Left hindlimb (tissue), 1 donor: ENCODE measurements around the gene COX7A1.
"Not testable (repeated sequence)": the region's sequence is repeated elsewhere in the genome, so short reads cannot be mapped to it uniquely, and the experiment has no call there.

ENCODE experiments used
- DNase-seq: peaks from one replicate; pipeline ENCODE4 v3.0.0-alpha.2; 2018

Gene COX7A1

GRCh38 chr19:36141039-36141927, 11.0 kb downstream of the COX7A1 start:
- peak; percentile 84 for DNase-seq

- DNase-seq: peak; percentile 80
These were observed 11.8 kb downstream of the COX7A1 start for GRCh38 chr19:36140304-36141038.

GRCh38 chr19:36139473-36140303, 12.6 kb downstream of the COX7A1 start, which contains the start of gene CAPNS1:
CAPNS1 (plus strand) TSS chr19:36140066; CDS start chr19:36141012, 946 bp downstream.
- peak; percentile 98 for DNase-seq

DNA sequence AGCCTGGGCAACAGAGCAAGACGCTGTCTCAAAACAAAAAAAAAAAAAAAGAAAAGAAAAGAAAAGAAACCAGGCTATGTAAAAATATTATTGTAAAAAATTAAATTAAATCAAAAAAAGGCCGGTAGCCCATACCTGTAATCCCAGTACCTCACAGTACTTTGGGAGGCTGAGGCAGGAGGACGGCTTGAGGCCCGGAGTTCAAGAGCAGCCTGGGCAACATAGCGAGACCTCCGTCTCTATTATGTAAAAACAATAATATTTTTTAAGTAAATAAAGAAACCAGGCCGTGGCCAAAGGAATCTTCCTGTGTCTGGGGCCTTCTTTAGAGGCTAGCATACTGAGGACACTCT, 13.2 kb downstream of the COX7A1 start:
- no peak for DNase-seq

- no peak for DNase-seq
These were observed 15.1 kb downstream of the COX7A1 start for GRCh38 chr19:36136964-36137686.

DNA sequence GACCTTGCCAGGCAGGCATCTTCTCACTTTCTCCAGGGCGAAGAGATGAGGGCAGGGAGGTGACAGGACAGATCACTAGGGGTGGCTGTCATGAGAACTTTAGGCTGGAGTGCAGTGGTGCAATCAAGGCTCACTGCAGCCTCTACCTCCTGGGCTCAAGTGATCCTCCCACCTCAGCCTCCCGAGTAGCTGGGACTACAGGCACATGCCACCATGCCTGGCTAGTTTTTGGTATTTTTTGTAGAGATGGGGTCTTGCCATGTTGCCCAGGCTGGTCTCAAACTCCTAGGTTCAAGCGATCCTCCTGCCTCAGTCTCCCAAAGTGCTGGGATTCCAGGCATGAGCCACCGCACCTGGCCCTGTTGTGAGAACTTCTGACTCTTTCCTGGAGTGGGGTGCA, 17.4 kb downstream of the COX7A1 start:
- not testable (repeated sequence) for DNase-seq

DNA sequence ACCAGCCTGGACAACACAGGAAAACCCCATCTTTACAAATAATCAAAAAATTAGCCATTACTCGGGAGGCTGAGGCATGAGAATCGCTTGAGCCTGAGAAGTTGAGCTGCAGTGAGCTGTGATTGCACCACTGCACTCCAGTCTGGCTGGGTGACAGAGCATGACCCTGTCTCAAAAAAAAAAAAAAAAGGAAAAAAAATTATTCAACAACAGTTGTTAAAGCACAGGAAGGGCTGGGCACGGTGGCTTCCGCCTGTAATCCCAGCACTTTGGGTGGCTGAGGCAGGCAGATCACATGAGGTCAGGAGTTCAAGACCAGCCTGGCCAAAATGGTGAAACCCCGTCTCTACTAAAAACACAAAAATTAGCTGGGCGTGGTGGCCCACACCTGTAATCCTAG, 21.0 kb downstream of the COX7A1 start:
- not testable (repeated sequence) for DNase-seq

DNA sequence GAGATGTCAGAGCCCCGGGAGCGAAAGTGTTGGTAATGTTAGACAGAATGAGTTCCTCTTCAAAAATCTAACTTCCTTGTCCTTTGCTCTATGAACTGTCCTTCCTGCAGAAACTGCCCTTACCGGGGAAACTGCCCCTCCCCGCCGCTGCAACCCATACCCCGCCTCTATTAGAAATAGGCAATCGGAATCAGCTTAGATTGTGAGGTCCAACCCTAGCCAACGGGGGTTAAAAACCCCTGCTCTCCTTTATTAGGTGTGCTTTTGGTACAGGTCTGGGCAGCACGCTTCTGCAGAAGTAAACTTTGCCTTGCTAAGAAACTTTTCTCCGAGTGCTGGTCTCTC, 23.9 kb downstream of the COX7A1 start:
- no peak for DNase-seq

DNA sequence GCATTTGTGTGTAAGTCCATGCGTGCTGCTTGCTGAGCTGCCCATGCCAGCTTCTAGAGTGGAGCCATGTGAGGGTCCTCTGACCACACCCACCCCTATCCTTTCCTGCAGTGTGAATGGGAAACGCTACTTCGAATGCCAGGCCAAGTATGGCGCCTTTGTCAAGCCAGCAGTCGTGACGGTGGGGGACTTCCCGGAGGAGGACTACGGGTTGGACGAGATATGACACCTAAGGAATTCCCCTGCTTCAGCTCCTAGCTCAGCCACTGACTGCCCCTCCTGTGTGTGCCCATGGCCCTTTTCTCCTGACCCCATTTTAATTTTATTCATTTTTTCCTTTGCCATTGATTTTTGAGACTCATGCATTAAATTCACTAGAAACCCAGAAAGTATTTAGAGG, 26.7 kb downstream of the COX7A1 start:
- DNase-seq: no peak

- DNase-seq: no peak
These were observed 30.6 kb downstream of the COX7A1 start for GRCh38 chr19:36121486-36122124.

- DNase-seq: no peak
These were observed 31.3 kb downstream of the COX7A1 start for GRCh38 chr19:36120984-36121358.

DNA sequence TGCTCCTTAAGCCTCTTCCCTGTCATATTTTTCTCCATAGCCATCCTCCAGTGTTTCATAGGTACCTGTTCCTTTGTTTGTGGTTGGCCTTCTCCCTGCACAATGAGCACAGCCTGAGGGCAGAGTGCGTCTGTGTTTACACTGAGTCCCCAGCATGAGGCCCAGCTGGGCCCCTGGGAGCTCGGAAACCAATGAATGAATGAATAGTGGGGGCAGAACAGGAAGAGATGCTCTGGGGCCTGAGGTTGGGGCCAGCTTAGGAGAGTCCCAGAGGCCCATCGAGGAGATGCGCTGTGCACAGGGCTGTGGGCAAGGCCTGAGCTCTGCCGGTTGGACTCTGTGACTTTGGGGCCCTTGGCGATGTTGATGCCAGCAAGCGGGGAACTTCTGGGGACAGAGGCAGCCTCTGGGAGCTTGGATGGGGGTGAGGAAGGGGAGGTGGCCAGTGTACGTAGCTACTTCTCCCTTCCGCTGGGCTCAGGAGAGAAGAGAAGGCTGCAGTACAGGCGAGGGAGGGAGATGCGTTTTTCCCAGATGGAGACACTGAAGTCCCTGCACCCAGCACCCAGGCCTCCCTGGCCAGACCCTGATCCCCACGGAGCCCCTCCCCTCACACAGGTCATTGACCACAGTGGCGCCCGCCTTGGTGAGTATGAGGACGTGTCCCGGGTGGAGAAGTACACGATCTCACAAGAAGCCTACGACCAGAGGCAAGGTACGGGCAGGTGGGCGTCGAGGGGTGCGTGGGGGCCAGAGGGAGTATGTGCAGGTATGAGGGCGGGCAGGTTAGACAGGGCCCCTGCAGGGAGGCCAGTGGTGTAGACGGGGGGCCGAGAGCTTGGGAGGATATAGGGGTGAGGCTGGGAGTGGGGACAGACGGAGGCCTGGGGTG, 31.9 kb downstream of the COX7A1 start:
- no peak for DNase-seq

GRCh38 chr19:36116344-36116637, 36.0 kb downstream of the COX7A1 start:
- DNase-seq: no peak

DNA sequence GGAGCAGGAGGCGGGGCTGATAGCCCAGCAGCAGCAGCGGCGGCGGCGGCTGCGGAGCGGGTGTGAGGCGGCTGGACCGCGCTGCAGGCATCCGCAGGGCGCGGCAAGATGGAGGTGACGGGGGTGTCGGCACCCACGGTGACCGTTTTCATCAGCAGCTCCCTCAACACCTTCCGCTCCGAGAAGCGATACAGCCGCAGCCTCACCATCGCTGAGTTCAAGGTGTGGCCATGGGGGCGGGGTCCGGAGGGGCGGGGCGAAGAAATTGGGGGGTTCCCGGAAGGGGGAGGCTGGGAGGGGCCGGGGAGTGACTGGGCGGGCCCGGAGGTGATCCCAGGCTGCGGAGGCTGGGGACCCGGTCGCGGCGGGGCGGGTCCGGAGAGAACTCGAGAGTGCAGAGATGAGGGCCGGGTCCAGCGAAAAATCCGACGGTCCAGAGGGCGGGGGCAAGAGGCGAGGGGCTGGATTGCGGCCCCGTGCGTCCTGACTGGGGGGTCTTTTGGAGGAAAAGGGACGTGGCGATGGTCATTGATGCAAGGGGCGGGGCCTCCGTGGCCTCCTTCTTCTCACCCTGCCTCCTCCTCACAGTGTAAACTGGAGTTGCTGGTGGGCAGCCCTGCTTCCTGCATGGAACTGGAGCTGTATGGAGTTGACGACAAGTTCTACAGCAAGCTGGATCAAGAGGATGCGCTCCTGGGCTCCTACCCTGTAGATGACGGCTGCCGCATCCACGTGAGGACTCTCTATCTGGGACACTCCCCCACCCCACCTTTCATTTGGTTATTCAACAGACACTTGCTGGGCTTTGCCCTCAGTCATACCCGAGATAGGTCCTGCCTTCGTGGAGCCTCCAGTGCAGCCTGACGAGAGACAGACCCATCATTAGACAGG, 36.5 kb downstream of the COX7A1 start, which contains the start of gene TBCB:
Gene TBCB (plus strand): TSS at position 16 of the 891 bp plus-strand sequence. CDS start 93 bp downstream, at position 109.
- DNase-seq: no peak

DNA sequence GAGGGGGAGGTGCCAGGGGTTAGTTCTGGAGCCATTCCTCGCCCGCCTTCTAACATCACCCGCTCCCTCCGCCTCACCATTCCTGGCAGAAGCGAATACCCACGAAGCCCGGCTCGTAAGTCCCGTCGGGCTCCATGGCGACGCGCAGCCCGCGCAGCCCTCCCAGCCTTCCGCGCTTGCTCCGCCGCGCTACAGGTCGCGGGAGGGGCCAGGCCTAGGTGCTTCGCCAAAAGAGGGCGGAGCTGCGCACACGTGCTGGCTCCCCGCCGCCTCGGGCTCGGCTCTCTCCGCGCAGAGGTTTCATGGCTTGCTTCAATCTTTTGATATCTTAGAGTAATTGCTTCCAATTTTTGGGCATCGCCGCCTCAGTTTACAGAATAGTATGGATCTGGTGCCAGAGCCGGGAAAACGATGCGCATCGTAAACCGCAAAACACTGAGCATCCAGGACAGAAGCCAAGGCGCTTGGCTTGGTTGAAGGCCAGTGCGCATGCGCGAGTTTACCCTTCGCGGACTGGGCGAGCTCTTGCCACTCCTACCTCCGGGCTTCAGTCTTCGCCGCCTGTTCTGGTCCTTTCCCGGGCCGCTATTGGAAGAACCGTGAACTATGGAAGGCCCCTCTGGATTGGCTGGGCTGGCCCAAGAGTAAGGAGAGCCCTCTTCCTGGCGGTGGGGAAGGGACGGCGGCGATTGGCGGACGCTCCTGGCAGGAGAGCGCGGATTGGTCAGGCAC, 37.4 kb downstream of the COX7A1 start, which contains the start of gene POLR2I:
Gene POLR2I (minus strand): TSS at position 155 of the 732 bp plus-strand sequence. CDS start 19 bp downstream, at position 136.
- peak; percentile 100 for DNase-seq

DNA sequence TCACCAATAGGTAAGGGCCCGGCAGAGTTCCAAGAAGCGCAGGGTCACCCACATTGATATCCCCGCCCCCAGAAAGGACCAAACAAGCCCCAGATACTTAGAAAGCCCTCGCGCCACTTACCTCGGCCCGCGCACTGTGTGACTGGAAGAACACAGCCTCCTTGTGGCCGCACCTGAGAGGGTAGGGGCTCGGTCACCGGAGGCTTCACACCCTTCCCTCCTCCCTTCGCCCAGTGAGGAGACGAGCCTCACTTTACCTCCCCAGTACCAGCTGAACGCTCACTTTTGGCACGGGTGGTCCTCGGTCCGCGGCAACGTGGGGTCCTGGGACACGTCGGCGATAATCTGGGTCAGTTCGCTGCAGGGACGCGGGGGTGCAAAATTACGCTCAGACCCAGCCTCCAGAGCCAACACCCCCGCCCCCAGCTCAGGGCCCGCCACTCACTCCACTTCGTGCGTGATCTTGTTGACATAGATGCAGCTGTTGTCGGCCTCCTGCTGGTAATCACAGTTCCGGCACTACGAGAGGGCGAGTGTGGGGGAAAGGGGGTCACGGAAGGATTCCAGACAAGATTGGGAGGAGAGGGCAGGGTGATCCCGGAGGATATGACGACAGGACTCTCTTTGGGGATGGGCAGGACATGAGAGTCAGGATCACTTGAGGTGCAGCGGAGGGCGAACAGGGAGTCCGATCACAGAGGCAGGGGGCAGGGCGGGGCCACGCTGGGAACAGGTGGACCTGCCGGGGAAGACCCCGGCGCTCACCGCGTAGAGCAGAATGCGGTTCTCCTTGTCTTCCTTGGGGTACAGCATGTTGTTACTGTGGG, 38.1 kb downstream of the COX7A1 start:
- DNase-seq: peak; percentile 52

DNA sequence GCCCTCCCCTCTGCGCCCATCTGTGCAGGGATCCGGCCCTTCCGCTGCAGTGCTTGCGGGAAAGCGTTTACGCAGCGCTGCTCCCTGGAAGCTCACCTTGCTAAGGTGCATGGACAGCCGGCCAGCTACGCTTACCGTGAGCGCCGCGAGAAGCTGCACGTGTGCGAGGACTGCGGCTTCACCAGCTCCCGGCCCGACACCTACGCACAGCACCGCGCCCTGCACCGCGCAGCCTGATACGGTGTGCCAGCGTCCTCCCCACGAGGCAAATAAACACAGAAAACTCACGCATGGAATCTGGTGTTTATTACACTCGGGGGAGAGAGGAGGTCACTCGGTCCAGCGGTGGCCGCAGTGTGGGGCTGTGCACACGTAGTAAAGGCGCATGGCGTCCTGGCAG, 38.8 kb downstream of the COX7A1 start:
- DNase-seq: no peak

GRCh38 chr19:36112678-36113077, 39.6 kb downstream of the COX7A1 start:
- no peak for DNase-seq
